Frontal cortex (tissue), 4 donors: Measurements from ENCODE around the gene PARP9. TPM values are rescaled to one million over a fixed set of nuclear protein-coding genes. Genes with fewer than 3 reads are reported as not detected.
"Not testable (repeated sequence)": the region's sequence is repeated elsewhere in the genome, so short reads cannot be mapped to it uniquely, and the experiment has no call there.

Source experiments
- DNase-seq, 2 donors: peaks; one replicate each; pipeline ENCODE4 v3.0.0; 2012; ENCODE audit warnings: low spot score in 2 of 2
- FAIRE-seq: peaks from 2 replicates; lab custom pipeline; 2012; peaks lifted over from hg19 to GRCh38; lab: Jason Lieb, UNC
- total RNA-seq: library from RNA; depleted of rRNA; stranded (reverse); fragments of >200 nt; gene quantifications from one replicate; pipeline ENCODE4 v1.2.3, GENCODE V29; 2014
- donor health status: control.
- donor health status: control.
- donor health status: control.

Gene PARP9
- total RNA-seq, 1 donor from 2014 or later: 4.1 TPM

- DNase-seq: no peak
- no peak for FAIRE-seq
These were observed 30.2 kb downstream of the PARP9 start for GRCh38 chr3:122533931-122534334.

GRCh38 chr3:122533480-122533879 lies 30.6 kb downstream of the PARP9 start:
- no peak for FAIRE-seq

GRCh38 chr3:122530164-122530563 lies 33.9 kb downstream of the PARP9 start:
- FAIRE-seq (no peak), DNase-seq (no peak)

More at GRCh38 chr3:122533480-122533879, 30.6 kb downstream of the PARP9 start:
- DNase-seq: no peak

GRCh38 chr3:122523317-122523716 lies 40.8 kb downstream of the PARP9 start:
- DNase-seq: no peak
- no peak for FAIRE-seq

- DNase-seq (no peak), FAIRE-seq (no peak)
These were observed 43.2 kb downstream of the PARP9 start for GRCh38 chr3:122520861-122521260.

- DNase-seq: no peak
- FAIRE-seq: no peak
These were observed 44.4 kb downstream of the PARP9 start for GRCh38 chr3:122519693-122520092.

- FAIRE-seq (no peak), DNase-seq (no peak)
These were observed 47.2 kb downstream of the PARP9 start for GRCh38 chr3:122516846-122517360.

GRCh38 chr3:122515870-122516269 lies 48.2 kb downstream of the PARP9 start:
- FAIRE-seq (no peak), DNase-seq (no peak)

- DNase-seq (no peak), FAIRE-seq (no peak)
These were observed 49.1 kb downstream of the PARP9 start for GRCh38 chr3:122515020-122515468.

- DNase-seq (peak; percentile 90 to 94), FAIRE-seq (no peak)
These were observed 49.7 kb downstream of the PARP9 start, which contains the start of gene KPNA1 for GRCh38 chr3:122514123-122515019. Gene KPNA1, minus strand, starts transcription at chr3:122514939. Its CDS starts 18,374 bp downstream, at chr3:122496565.

GRCh38 chr3:122513386-122514122 lies 50.5 kb downstream of the PARP9 start:
- no peak for DNase-seq
- no peak for FAIRE-seq

- FAIRE-seq (no peak), DNase-seq (no peak)
These were observed 51.8 kb downstream of the PARP9 start for GRCh38 chr3:122512284-122512683.

- no peak for DNase-seq
- no peak for FAIRE-seq
These were observed 53.1 kb downstream of the PARP9 start for GRCh38 chr3:122510878-122511535.

GRCh38 chr3:122508944-122509343 lies 55.2 kb downstream of the PARP9 start:
- not testable (repeated sequence) for DNase-seq, FAIRE-seq

GRCh38 chr3:122508135-122508914 lies 55.8 kb downstream of the PARP9 start:
- DNase-seq: no peak
- no peak for FAIRE-seq

- no peak for FAIRE-seq
- no peak for DNase-seq
These were observed 57.6 kb downstream of the PARP9 start for GRCh38 chr3:122506450-122506849.

- DNase-seq (no peak), FAIRE-seq (no peak)
These were observed 58.4 kb downstream of the PARP9 start for GRCh38 chr3:122505676-122506075.

- FAIRE-seq (no peak), DNase-seq (no peak)
These were observed 61.2 kb downstream of the PARP9 start for GRCh38 chr3:122502941-122503340.

- no peak for FAIRE-seq
- DNase-seq: no peak
These were observed 62.0 kb downstream of the PARP9 start for GRCh38 chr3:122502139-122502538.
